Heart right ventricle (tissue), 16 donors: Measurements from ENCODE around the gene OR2K2. TPM values are rescaled to one million over a fixed set of nuclear protein-coding genes. Genes with fewer than 3 reads are reported as not detected.
"Not testable (repeated sequence)": the region's sequence is repeated elsewhere in the genome, so short reads cannot be mapped to it uniquely, and the experiment has no call there.

Experiments used
- ATAC-seq, 8 donors: fragments of 200-7000 bp; cut with Tn5 transposase; one replicate each; pipeline ENCODE4 v1.9.1; 2020; ENCODE audit warnings: mild to moderate bottlenecking in 8 of 8, moderate library complexity in 8 of 8, moderate number of reproducible peaks in 1 of 8
- DNase-seq, 2 donors: peaks; one replicate each; pipeline ENCODE4 v3.0.0-alpha.2; 2020
- H3K27ac ChIP-seq, 10 donors: fragments of 200-600 bp; sonication (generic) in 2 of 10; one replicate each; pipeline versions ENCODE4 v1.5.0 to v1.8.0; 2020 to 2022; ENCODE audit warnings: mild to moderate bottlenecking in 3 of 10
- H3K27me3 ChIP-seq, 7 donors: fragments of 200-600 bp; one replicate each; pipeline ENCODE4 v1.8.0; 2021 to 2022; ENCODE audit warnings: mild to moderate bottlenecking in 2 of 7
- H3K36me3 ChIP-seq, 9 donors: fragments of 200-600 bp; sonication (generic) in 1 of 9; one replicate each; pipeline versions ENCODE4 v1.5.0 to v1.8.0; 2020 to 2022; ENCODE audit warnings: mild to moderate bottlenecking in 2 of 9
- H3K4me1 ChIP-seq, 9 donors: fragments of 200-600 bp; sonication (generic) in 1 of 9; one replicate each; pipeline versions ENCODE4 v1.5.0 to v1.8.0; 2020 to 2022; ENCODE audit warnings: mild to moderate bottlenecking in 4 of 9
- H3K4me3 ChIP-seq, 10 donors: fragments of 200-600 bp; sonication (generic) in 2 of 10; one replicate each; pipeline versions ENCODE4 v1.5.0 to v1.8.0; 2020 to 2022; ENCODE audit warnings: mild to moderate bottlenecking in 7 of 10, moderate library complexity in 2 of 10
- H3K9me3 ChIP-seq, 11 donors: fragments of 200-600 bp in 10 of 11; sonication (generic) in 2 of 11; one replicate each; pipeline versions ENCODE4 v1.5.0 to v1.8.0; 2013 to 2022; ENCODE audit warnings: mild to moderate bottlenecking in 2 of 11, control low read depth in 1 of 11, moderate library complexity in 1 of 11
- CTCF ChIP-seq, 9 donors: fragments of 200-600 bp; sonication (generic) in 2 of 9; IDR thresholded peaks; one replicate each; pipeline versions ENCODE4 v1.5.0 to v1.8.0; 2021 to 2022; ENCODE audit warnings: antibody characterized with exemption in 9 of 9, mild to moderate bottlenecking in 5 of 9, moderate library complexity in 1 of 9
- WGBS, 2 donors: extraction: QIAGEN DNeasy Blood & Tissue Kit; methylation state at CpG; one replicate each; pipeline ENCODE4 v1.1.7; 2013; ENCODE audit warnings: inconsistent platforms in 1 of 2; 5-methylcytosine and 5-hydroxymethylcytosine counted together
- intact Hi-C, 10 donors: fragments of 100-400 bp; cut with DNase I; formaldehyde crosslinking; loops; one replicate each; pipeline versions ENCODE4 v1.11.1 to v1.14.2; 2022
- polyA plus RNA-seq, 2 donors: library from polyadenylated mRNA; stranded (reverse); fragments of 200-250 nt; gene quantifications; one replicate each; pipeline ENCODE4 v1.2.3, GENCODE V29; 2013
- total RNA-seq, 10 donors: library from RNA; stranded (reverse); fragmentation: NEBNext Ultra II Directional in 3 of 10; extraction: Animal tissue kit (Norgen Biotek cat#: 25700) in 3 of 10; gene quantifications; one replicate each; pipeline versions ENCODE4 v1.2.1 to v1.2.4, GENCODE V29; 2021 to 2023
- donor health status: Arrhythmogenic right ventricular cardiomyopathy.
- donor health status: ischemic (EF 13 %, LVEDD 7.1; RV severe dilation, severe dysfunction).
- donor health status: healthy with polysubstance abuse.
- donor health status: DM: no; HTN: yes; CAD: no.
- donor health status: DM: no; HTN: no; CAD: no.
- donor health status: ischemic (EF 25% LVEDD 6.9; RV normal size, moderate dysfunction).
- donor health status: ischemic (EF 25% LVEDD 5.7; RV mildly dilated, moderate dysfunction).
- donor health status: healthy.
- donor health status: DM: yes; HTN: yes; CAD: no.
- donor health status: Ischemic cardiomyopathy.
- donor health status: ischemic (EF 35%, LVEDD 5.7; RV mildly dilated, moderate dysfunction).
- donor health status: nonischemic (EF 11% LVEDD 7.7; RV severe dilation, severe dysfunction).
- donor health status: DM: yes; HTN: yes; CAD: no.
- donor health status: PGD.
- donor health status: ischemic (EF 29% LVEDD 5.4; RV normal size, mild dysfunction).
- donor health status: nonischemic (EF 23%, LVEDD 6.1; RV moderate dilation, normal function).

The OR2K2 gene
- total and polyA plus RNA-seq, 12 donors = 0.07 to 0.37 (median 0.21) TPM; not detected in 9

- WGBS, 2 donors = 66 to 68% methylated on average over 3 of the region's 3 CpGs
- Histone ChIP-seq H3K4me1 (no peaks in the 10 kb centered on the region), H3K27ac (no peak overlapping the region), H3K36me3 (no peaks in the 10 kb centered on the region), H3K4me3 (no peak overlapping the region), H3K27me3 (peaks cover 0 to 7% (median 0%) of the 10 kb centered on the region in 7 donors), H3K9me3 (peaks cover 0 to 4% (median 0%) of the 10 kb centered on the region in 11 donors)
- intact Hi-C loops = no loop called here
- ATAC-seq = no peak
- DNase-seq = no peak
- TF ChIP-seq CTCF (IDR thresholded peaks at IDR 0.05) = no peak
Measured at GRCh38 chr9:111320631-111321030, 9.4 kb downstream of the OR2K2 start.

GRCh38 chr9:111316796-111317195 is 13.2 kb downstream of the OR2K2 start:
- no peak for TF ChIP-seq CTCF (IDR thresholded peaks at IDR 0.05)
- Histone ChIP-seq H3K4me3 (no peak overlapping the region), H3K27me3 (no peaks in the 10 kb centered on the region), H3K4me1 (no peaks in the 10 kb centered on the region), H3K9me3 (peaks cover 0 to 4% (median 0%) of the 10 kb centered on the region in 11 donors), H3K36me3 (no peaks in the 10 kb centered on the region), H3K27ac (no peak overlapping the region)
- no peak for ATAC-seq
- WGBS, 2 donors = 67 to 86% methylated on average over 3 of the region's 3 CpGs
- intact Hi-C loops = no loop called here
- DNase-seq = no peak

GRCh38 chr9:111305914-111306313 is 24.1 kb downstream of the OR2K2 start:
- no peak for ATAC-seq
- Histone ChIP-seq H3K4me1 (no peaks in the 10 kb centered on the region), H3K36me3 (no peaks in the 10 kb centered on the region), H3K27me3 (peaks cover 0 to 4% (median 0%) of the 10 kb centered on the region in 7 donors), H3K9me3 (no peaks in the 10 kb centered on the region), H3K4me3 (no peak overlapping the region), H3K27ac (no peak overlapping the region)
- no peak for DNase-seq
- no peak for TF ChIP-seq CTCF (IDR thresholded peaks at IDR 0.05)
- intact Hi-C loops = loop anchor here in 1 of 10 donors (10.0 kb wide), 1 partner anchor 671 kb away; no protein-coding TSS in a partner anchor
- 91 to 93% methylated on average over 5 of the region's 5 CpGs for WGBS, 2 donors

GRCh38 chr9:111304000-111304399 is 26.0 kb downstream of the OR2K2 start:
- intact Hi-C loops = loop anchor here in 1 of 10 donors (10.0 kb wide), 1 partner anchor 669 kb away; no protein-coding TSS in a partner anchor
- H3K36me3 ChIP-seq, H3K27me3 ChIP-seq, H3K27ac ChIP-seq, ATAC-seq, DNase-seq, H3K4me1 ChIP-seq, H3K9me3 ChIP-seq, H3K4me3 ChIP-seq: not testable (repeated sequence)
- 81 to 90% methylated on average over 6 of the region's 6 CpGs for WGBS, 2 donors

- no peak for ATAC-seq
- Histone ChIP-seq H3K27ac (no peak overlapping the region), H3K9me3 (peaks cover 0 to 9% (median 0%) of the 10 kb centered on the region in 11 donors), H3K4me1 (peaks cover 0 to 7% (median 0%) of the 10 kb centered on the region in 9 donors), H3K36me3 (no peaks in the 10 kb centered on the region), H3K4me3 (no peak overlapping the region), H3K27me3 (peaks cover 0 to 8% (median 6%) of the 10 kb centered on the region in 7 donors)
- TF ChIP-seq CTCF (IDR thresholded peaks at IDR 0.05) = no peak
- no peak for DNase-seq
- intact Hi-C loops = loop anchor here in 2 of 10 donors (2.0 to 10.0 kb wide), 2 partner anchors 664 to 666 kb away; no protein-coding TSS in a partner anchor
- WGBS, 2 donors = 81 to 83% methylated on average over 1 of the region's 1 CpG
Measured at GRCh38 chr9:111301195-111301594, 28.8 kb downstream of the OR2K2 start.
